ENCODE data around the gene THOC7. TPM values are rescaled to one million over a fixed set of nuclear protein-coding genes. Genes with fewer than 3 reads are reported as not detected.

The THOC7 gene
- total RNA-seq, 1 experiment from 2014 or later: 53.0 TPM

- TF ChIP-seq, protein P1, sequence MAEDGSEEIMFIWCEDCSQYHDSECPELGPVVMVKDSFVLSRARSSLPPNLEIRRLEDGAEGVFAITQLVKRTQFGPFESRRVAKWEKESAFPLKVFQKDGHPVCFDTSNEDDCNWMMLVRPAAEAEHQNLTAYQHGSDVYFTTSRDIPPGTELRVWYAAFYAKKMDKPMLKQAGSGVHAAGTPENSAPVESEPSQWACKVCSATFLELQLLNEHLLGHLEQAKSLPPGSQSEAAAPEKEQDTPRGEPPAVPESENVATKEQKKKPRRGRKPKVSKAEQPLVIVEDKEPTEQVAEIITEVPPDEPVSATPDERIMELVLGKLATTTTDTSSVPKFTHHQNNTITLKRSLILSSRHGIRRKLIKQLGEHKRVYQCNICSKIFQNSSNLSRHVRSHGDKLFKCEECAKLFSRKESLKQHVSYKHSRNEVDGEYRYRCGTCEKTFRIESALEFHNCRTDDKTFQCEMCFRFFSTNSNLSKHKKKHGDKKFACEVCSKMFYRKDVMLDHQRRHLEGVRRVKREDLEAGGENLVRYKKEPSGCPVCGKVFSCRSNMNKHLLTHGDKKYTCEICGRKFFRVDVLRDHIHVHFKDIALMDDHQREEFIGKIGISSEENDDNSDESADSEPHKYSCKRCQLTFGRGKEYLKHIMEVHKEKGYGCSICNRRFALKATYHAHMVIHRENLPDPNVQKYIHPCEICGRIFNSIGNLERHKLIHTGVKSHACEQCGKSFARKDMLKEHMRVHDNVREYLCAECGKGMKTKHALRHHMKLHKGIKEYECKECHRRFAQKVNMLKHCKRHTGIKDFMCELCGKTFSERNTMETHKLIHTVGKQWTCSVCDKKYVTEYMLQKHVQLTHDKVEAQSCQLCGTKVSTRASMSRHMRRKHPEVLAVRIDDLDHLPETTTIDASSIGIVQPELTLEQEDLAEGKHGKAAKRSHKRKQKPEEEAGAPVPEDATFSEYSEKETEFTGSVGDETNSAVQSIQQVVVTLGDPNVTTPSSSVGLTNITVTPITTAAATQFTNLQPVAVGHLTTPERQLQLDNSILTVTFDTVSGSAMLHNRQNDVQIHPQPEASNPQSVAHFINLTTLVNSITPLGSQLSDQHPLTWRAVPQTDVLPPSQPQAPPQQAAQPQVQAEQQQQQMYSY (CRISPR knock-in tag; IDR thresholded peaks at IDR 0.05): no peak
- TF ChIP-seq ZNF138 (CRISPR knock-in tag; conservative IDR thresholded peaks at IDR 0.05) (no peak), FOXP1 (CRISPR knock-in tag; IDR thresholded peaks at IDR 0.05; ENCODE audit: borderline replicate concordance) (no peak), ZNF219 (CRISPR knock-in tag; IDR thresholded peaks at IDR 0.05; ENCODE audit: borderline replicate concordance) (no peak), AR (CRISPR knock-in tag; IDR thresholded peaks at IDR 0.05) (no peak), ZNF263 (CRISPR knock-in tag; IDR thresholded peaks at IDR 0.05; ENCODE audit: low read depth) (no peak), NFYB (CRISPR knock-in tag; conservative IDR thresholded peaks at IDR 0.05; ENCODE audit: low read depth) (no peak), RELA (CRISPR knock-in tag; IDR thresholded peaks at IDR 0.05; ENCODE audit: borderline replicate concordance) (no peak)
- TF ChIP-seq, protein P2, sequence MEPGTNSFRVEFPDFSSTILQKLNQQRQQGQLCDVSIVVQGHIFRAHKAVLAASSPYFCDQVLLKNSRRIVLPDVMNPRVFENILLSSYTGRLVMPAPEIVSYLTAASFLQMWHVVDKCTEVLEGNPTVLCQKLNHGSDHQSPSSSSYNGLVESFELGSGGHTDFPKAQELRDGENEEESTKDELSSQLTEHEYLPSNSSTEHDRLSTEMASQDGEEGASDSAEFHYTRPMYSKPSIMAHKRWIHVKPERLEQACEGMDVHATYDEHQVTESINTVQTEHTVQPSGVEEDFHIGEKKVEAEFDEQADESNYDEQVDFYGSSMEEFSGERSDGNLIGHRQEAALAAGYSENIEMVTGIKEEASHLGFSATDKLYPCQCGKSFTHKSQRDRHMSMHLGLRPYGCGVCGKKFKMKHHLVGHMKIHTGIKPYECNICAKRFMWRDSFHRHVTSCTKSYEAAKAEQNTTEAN (CRISPR knock-in tag; IDR thresholded peaks at IDR 0.05): no peak
- TF ChIP-seq, protein P3, sequence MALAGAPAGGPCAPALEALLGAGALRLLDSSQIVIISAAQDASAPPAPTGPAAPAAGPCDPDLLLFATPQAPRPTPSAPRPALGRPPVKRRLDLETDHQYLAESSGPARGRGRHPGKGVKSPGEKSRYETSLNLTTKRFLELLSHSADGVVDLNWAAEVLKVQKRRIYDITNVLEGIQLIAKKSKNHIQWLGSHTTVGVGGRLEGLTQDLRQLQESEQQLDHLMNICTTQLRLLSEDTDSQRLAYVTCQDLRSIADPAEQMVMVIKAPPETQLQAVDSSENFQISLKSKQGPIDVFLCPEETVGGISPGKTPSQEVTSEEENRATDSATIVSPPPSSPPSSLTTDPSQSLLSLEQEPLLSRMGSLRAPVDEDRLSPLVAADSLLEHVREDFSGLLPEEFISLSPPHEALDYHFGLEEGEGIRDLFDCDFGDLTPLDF (CRISPR knock-in tag; IDR thresholded peaks at IDR 0.05): no peak
- TF ChIP-seq, protein P4, sequence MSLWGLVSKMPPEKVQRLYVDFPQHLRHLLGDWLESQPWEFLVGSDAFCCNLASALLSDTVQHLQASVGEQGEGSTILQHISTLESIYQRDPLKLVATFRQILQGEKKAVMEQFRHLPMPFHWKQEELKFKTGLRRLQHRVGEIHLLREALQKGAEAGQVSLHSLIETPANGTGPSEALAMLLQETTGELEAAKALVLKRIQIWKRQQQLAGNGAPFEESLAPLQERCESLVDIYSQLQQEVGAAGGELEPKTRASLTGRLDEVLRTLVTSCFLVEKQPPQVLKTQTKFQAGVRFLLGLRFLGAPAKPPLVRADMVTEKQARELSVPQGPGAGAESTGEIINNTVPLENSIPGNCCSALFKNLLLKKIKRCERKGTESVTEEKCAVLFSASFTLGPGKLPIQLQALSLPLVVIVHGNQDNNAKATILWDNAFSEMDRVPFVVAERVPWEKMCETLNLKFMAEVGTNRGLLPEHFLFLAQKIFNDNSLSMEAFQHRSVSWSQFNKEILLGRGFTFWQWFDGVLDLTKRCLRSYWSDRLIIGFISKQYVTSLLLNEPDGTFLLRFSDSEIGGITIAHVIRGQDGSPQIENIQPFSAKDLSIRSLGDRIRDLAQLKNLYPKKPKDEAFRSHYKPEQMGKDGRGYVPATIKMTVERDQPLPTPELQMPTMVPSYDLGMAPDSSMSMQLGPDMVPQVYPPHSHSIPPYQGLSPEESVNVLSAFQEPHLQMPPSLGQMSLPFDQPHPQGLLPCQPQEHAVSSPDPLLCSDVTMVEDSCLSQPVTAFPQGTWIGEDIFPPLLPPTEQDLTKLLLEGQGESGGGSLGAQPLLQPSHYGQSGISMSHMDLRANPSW (CRISPR knock-in tag; conservative IDR thresholded peaks at IDR 0.05; ENCODE audit: low read depth): no peak
These were observed 1.3 kb upstream of the THOC7 start (continued) for GRCh38 chr3:63864965-63865327.

GRCh38 chr3:63864008-63864964, 681 bp upstream of the THOC7 start:
- TF ChIP-seq FOXJ3 (CRISPR knock-in tag; IDR thresholded peaks at IDR 0.05; ENCODE audit: borderline replicate concordance) (no peak), MYBL2 (CRISPR knock-in tag; IDR thresholded peaks at IDR 0.05) (0 out of 2 replicates have a peak, but pooled peaks have one; percentile 62), ZNF423 (CRISPR knock-in tag; IDR thresholded peaks at IDR 0.05) (0 out of 2 replicates have a peak, but pooled peaks have one; percentile 3), SP1 (CRISPR knock-in tag; conservative IDR thresholded peaks at IDR 0.05) (peak; percentile 39; the same call in 1 of the 2 replicates)
- TF ChIP-seq, protein P5, sequence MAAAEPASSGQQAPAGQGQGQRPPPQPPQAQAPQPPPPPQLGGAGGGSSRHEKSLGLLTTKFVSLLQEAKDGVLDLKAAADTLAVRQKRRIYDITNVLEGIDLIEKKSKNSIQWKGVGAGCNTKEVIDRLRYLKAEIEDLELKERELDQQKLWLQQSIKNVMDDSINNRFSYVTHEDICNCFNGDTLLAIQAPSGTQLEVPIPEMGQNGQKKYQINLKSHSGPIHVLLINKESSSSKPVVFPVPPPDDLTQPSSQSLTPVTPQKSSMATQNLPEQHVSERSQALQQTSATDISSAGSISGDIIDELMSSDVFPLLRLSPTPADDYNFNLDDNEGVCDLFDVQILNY (CRISPR knock-in tag; IDR thresholded peaks at IDR 0.05): 0 out of 2 replicates have a peak, but pooled peaks have one; percentile 22
- Mint-ChIP-seq H3K36me3 (peaks cover 4% of the 10 kb centered on the region; the same call in 1 of the 2 replicates), H3K4me3 (peak overlapping the region; percentile 90), H3K27me3 (ENCODE audit: low read depth) (no peaks in the 10 kb centered on the region), H3K9me3 (no peaks in the 10 kb centered on the region), H3K27ac (peak overlapping the region; percentile 31), H3K4me1 (peaks cover 43% of the 10 kb centered on the region)
- DNase-seq (ENCODE audit: low spot score): peak; percentile 29
- ATAC-seq: peak; percentile 25
- CTCF ChIA-PET: interaction anchor here (0.6 to 0.7 kb wide), 2 partner anchors 43 to 308 kb away, joined by 4 read pairs; no protein-coding TSS in a partner anchor
- POLR2A ChIA-PET: interaction anchor here (0.6 kb wide), 2 partner anchors 16 to 17 kb away, joined by 3 to 5 read pairs; no protein-coding TSS in a partner anchor
